GM23248 (cell line): ENCODE data around the gene C10orf71. TPM values are rescaled to one million over a fixed set of nuclear protein-coding genes. Genes with fewer than 3 reads are reported as not detected.
A peak's percentile ranks its signal among the peaks of the same experiment; 100 is the strongest.

Experiments
- DNase-seq: peaks from one replicate; pipeline ENCODE4 v3.0.0-alpha.2; 2015
- H2AFZ ChIP-seq: fragments of 200-600 bp; sonication (generic); 2 replicates; pipeline ENCODE4 v1.6.1; 2016; ENCODE audit warnings: antibody characterized with exemption
- H3F3A ChIP-seq: fragments of 200-600 bp; sonication (generic); 2 replicates; pipeline ENCODE4 v1.6.1; 2016; ENCODE audit warnings: mild to moderate bottlenecking, antibody characterized with exemption, mixed run types; ENCODE audit not compliant: insufficient read depth
- H3K27ac ChIP-seq: fragments of 200-600 bp; sonication (generic); 2 replicates; pipeline ENCODE4 v1.5.1; 2016; ENCODE audit warnings: mild to moderate bottlenecking
- H3K27me3 ChIP-seq: fragments of 200-600 bp; sonication (generic); replicated peaks from 2 replicates; pipeline ENCODE4 v1.6.1; 2016; ENCODE audit warnings: mild to moderate bottlenecking; ENCODE audit not compliant: insufficient read depth
- H3K36me3 ChIP-seq: fragments of 200-600 bp; sonication (generic); 2 replicates; pipeline ENCODE4 v1.6.1; 2016; ENCODE audit warnings: low read depth, mild to moderate bottlenecking
- H3K4me1 ChIP-seq: fragments of 200-600 bp; sonication (generic); 2 replicates; pipeline ENCODE4 v1.6.1; 2016; ENCODE audit warnings: mild to moderate bottlenecking; ENCODE audit not compliant: insufficient read depth
- H3K4me2 ChIP-seq: fragments of 200-600 bp; sonication (generic); one replicate; pipeline ENCODE4 v1.6.1; 2016; ENCODE audit warnings: mild to moderate bottlenecking; ENCODE audit not compliant: unreplicated experiment
- H3K4me3 ChIP-seq: fragments of 200-600 bp; sonication (generic); 2 replicates; pipeline ENCODE4 v1.5.1; 2016; ENCODE audit warnings: mild to moderate bottlenecking
- H3K79me2 ChIP-seq: fragments of 200-600 bp; sonication (generic); 2 replicates; pipeline ENCODE4 v1.6.1; 2016; ENCODE audit warnings: mild to moderate bottlenecking; ENCODE audit not compliant: insufficient read depth
- H3K9ac ChIP-seq: fragments of 200-600 bp; sonication (generic); 2 replicates; pipeline ENCODE4 v1.6.1; 2016; ENCODE audit warnings: mild to moderate bottlenecking
- H3K9me2 ChIP-seq: fragments of 200-600 bp; sonication (generic); 2 replicates; pipeline ENCODE4 v1.6.1; 2016; ENCODE audit warnings: mixed run types, mild to moderate bottlenecking, moderate library complexity; ENCODE audit not compliant: insufficient read depth
- H3K9me3 ChIP-seq: fragments of 200-600 bp; sonication (generic); one replicate; pipeline ENCODE4 v1.6.1; 2017; ENCODE audit warnings: low read depth
- H4K20me1 ChIP-seq: fragments of 200-600 bp; sonication (generic); 2 replicates; pipeline ENCODE4 v1.6.0; 2016; ENCODE audit not compliant: insufficient read depth
- EZH2 ChIP-seq: fragments of 200-600 bp; sonication (generic); IDR thresholded peaks from 2 replicates; pipeline ENCODE4 v1.6.1; 2018; ENCODE audit warnings: antibody characterized with exemption, mild to moderate bottlenecking; ENCODE audit not compliant: insufficient read depth, poor library complexity, severe bottlenecking
- EZH2phosphoT487 ChIP-seq: fragments of 200-600 bp; sonication (generic); IDR thresholded peaks from 2 replicates; pipeline ENCODE4 v1.6.1; 2018; ENCODE audit warnings: antibody characterized with exemption, moderate library complexity, mild to moderate bottlenecking, low read depth; ENCODE audit not compliant: insufficient read depth
- WGBS, 2 experiments: methylation state at CpG; one replicate each; pipeline ENCODE4 v1.1.6; 2015 to 2017; ENCODE audit warnings: low lambda C conversion rate in 2 of 2, low coverage in 1 of 2; ENCODE audit errors: missing lambda C conversion rate in 2 of 2; 5-methylcytosine and 5-hydroxymethylcytosine counted together
- in situ Hi-C: fragments of 300-500 bp; cut with MboI; formaldehyde crosslinking; loops from 2 replicates; pipeline ENCODE4 v1.15.0; 2020
- polyA plus RNA-seq: library from polyadenylated mRNA; unstranded; fragments of >200 nt; fragmentation: Nextera tagmentation; extraction: Ambion mirVana; gene quantifications from 2 replicates; pipeline ENCODE4 v1.2.1, GENCODE V29; 2016
- total RNA-seq: library from RNA; depleted of rRNA; stranded (reverse); fragments of >200 nt; shearing (Covaris generic); gene quantifications from 2 replicates; pipeline ENCODE4 v1.2.3, GENCODE V29; 2014

The C10orf71 gene
- total and polyA plus RNA-seq, 2 experiments from 2014 or later: not detected

DNA sequence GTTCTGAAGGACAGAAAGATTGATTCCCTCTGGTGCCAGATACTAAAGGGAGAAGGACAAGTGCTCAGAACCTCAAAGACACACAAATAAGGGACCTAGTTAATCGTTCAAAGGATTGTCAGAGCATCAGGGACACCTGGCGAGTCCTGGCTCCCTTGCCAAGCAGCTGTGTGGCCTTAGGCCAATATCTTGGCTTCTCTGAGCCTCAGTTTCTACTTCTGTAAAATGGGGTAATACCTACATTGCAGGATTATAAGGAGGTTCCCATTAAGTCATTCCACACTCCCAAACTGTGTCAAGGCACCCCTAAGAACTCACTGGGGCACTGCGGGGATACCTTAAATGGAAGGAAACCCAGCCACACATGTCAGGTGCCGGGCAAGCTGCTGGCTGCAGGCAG is 67.5 kb downstream of the C10orf71 start:
- TF ChIP-seq EZH2 (no peak), EZH2phosphoT487 (no peak)
- in situ Hi-C loops: no loop called here
- Histone ChIP-seq H3K9me3 (no peaks in the 10 kb centered on the region), H3K27ac (no peak overlapping the region), H3K4me1 (no peaks in the 10 kb centered on the region), H3K27me3 (peaks cover 11% of the 10 kb centered on the region), H2AFZ (no peak overlapping the region), H3K79me2 (no peaks in the 10 kb centered on the region), H3K4me2 (no peak overlapping the region), H3F3A (no peaks in the 10 kb centered on the region), H3K9ac (no peak overlapping the region), H3K4me3 (no peak overlapping the region), H3K36me3 (no peaks in the 10 kb centered on the region), H3K9me2 (no peaks in the 10 kb centered on the region), H4K20me1 (no peaks in the 10 kb centered on the region)
- no peak for DNase-seq
- 37 to 40% methylated on average over 4 of the region's 4 CpGs for WGBS, 2 experiments

DNA sequence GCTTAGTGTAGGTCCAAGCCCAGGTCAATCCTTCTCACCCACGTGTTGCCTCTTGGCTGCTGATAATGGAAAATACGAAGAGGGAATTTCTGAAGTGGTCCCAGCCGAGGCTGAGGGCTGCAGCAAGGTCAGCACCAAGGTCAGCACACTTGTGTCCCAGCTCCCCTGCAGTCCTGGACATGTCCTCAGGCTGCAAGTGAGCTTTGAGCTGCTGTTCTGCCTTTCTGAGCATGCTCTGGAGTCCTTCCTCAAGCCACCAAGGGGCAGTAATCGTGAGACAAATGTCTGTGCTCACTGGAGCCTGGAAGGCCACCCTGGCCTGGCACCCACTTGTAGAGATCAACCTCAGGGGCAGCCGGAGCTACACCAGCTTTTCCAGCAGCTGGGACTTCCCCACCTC is 68.6 kb downstream of the C10orf71 start:
- H3K4me2 ChIP-seq: no peak overlapping the region
- no peaks in the 10 kb centered on the region for H3K79me2 ChIP-seq
- no peaks in the 10 kb centered on the region for H3K4me1 ChIP-seq
- WGBS, 2 experiments: 21 to 26% methylated on average over 5 of the region's 5 CpGs
- H3K27me3 ChIP-seq: peaks cover 11% of the 10 kb centered on the region
- TF ChIP-seq EZH2phosphoT487: no peak
- TF ChIP-seq EZH2: no peak
- no peaks in the 10 kb centered on the region for H3F3A ChIP-seq
- H3K4me3 ChIP-seq: no peak overlapping the region
- no peak overlapping the region for H3K9ac ChIP-seq
- H3K36me3 ChIP-seq: no peaks in the 10 kb centered on the region
- no peak overlapping the region for H2AFZ ChIP-seq
- no peak overlapping the region for H3K27ac ChIP-seq
- DNase-seq: peak; percentile 25
- no peaks in the 10 kb centered on the region for H3K9me2 ChIP-seq
- no peaks in the 10 kb centered on the region for H4K20me1 ChIP-seq
- in situ Hi-C loops: no loop called here
- H3K9me3 ChIP-seq: no peaks in the 10 kb centered on the region

DNA sequence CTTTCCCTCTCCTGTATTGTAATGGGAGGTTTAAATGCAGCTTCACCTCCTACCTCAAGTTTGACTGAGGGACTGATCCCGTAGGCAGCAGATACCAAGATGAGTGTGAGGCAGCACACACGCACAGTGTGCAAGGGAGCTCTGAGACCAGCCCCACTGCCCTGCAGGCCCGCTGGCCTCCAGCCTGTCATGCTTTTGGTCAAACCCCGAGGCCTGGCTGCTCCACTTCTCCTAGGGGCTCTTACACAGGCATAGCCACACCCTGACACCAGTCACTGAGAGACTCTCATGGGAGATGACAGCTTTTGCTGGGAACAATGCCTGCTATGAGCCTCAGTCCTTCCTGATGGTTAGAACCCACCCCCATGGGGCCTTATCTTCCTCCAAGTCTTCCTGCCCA is 69.3 kb downstream of the C10orf71 start:
- Histone ChIP-seq H3K79me2 (no peaks in the 10 kb centered on the region), H4K20me1 (no peaks in the 10 kb centered on the region), H3K4me2 (no peak overlapping the region), H3K4me3 (no peak overlapping the region), H3K9me2 (no peaks in the 10 kb centered on the region), H3F3A (no peaks in the 10 kb centered on the region), H3K27me3 (peaks cover 11% of the 10 kb centered on the region), H3K36me3 (no peaks in the 10 kb centered on the region), H3K9me3 (no peaks in the 10 kb centered on the region), H3K9ac (no peak overlapping the region), H3K27ac (no peak overlapping the region), H2AFZ (no peak overlapping the region), H3K4me1 (no peaks in the 10 kb centered on the region)
- 42 to 50% methylated on average over 4 of the region's 4 CpGs for WGBS, 2 experiments
- no peak for TF ChIP-seq EZH2
- TF ChIP-seq EZH2phosphoT487: no peak
- DNase-seq: no peak
- in situ Hi-C loops: no loop called here

GRCh38 chr10:49369216-49370162 is 70.5 kb downstream of the C10orf71 start:
- H3K27ac ChIP-seq: no peak overlapping the region
- H3K27me3 ChIP-seq: peaks cover 7% of the 10 kb centered on the region
- no peak overlapping the region for H2AFZ ChIP-seq
- no peaks in the 10 kb centered on the region for H4K20me1 ChIP-seq
- no peaks in the 10 kb centered on the region for H3K36me3 ChIP-seq
- no peaks in the 10 kb centered on the region for H3K9me2 ChIP-seq
- no peaks in the 10 kb centered on the region for H3F3A ChIP-seq
- no peak overlapping the region for H3K9ac ChIP-seq
- DNase-seq: no peak
- H3K4me2 ChIP-seq: no peak overlapping the region
- H3K9me3 ChIP-seq: no peaks in the 10 kb centered on the region
- 53 to 54% methylated on average over 14 of the region's 14 CpGs for WGBS, 2 experiments
- TF ChIP-seq EZH2: no peak
- no peak for TF ChIP-seq EZH2phosphoT487
- no peak overlapping the region for H3K4me3 ChIP-seq
- in situ Hi-C loops: no loop called here
- H3K4me1 ChIP-seq: no peaks in the 10 kb centered on the region
- H3K79me2 ChIP-seq: no peaks in the 10 kb centered on the region
